KG1 (cell line): ENCODE data around the gene UBE2G2.

Experiments used
- DNase-seq: peaks from one replicate; lab custom pipeline; 2025; lab: John Stamatoyannopoulos, UW

Gene UBE2G2

DNA sequence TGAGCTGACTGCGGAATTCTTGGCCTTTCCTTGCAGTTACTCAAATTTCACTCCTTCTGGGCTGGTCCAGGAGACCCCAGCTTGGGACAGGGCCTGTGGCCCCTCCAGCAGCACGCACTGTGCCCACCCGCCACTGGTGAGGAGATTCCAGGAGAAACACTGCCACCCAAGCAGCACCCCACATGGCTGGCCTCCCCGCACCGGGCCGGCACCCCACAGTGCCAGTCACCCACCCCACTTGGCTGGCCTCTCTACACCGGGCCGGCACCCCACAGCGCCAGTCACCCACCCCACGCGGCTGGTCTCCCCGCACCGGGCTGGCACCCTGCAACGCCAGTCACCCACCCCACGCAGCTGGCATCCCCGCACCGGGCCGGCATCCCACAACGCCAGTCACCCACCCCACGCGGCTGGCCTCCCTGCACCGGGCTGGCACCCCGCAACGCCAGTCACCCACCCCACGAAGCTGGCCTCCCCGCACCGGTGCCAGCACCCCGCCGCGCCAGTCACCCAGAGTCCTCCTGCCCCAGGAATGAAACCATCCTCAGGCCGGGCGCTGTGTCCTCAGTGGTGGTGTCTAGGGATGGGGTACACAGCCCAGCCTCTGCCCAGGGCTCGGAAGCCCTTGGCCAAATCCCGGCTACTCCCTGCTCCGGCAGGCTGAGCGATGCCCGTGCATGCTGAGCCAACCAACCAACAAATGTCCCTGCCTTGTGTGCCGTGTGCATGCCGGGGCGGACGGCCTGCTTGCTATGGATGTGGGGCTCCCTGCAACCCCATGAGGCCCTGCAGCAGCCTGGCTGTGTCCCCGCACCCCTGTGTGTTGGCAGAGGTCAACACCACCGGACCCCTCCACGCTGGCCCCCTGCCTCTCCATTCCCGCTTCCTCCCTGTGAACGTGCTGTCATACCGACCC is 51.6 kb downstream of the UBE2G2 start:
- DNase-seq, result no peak

DNA sequence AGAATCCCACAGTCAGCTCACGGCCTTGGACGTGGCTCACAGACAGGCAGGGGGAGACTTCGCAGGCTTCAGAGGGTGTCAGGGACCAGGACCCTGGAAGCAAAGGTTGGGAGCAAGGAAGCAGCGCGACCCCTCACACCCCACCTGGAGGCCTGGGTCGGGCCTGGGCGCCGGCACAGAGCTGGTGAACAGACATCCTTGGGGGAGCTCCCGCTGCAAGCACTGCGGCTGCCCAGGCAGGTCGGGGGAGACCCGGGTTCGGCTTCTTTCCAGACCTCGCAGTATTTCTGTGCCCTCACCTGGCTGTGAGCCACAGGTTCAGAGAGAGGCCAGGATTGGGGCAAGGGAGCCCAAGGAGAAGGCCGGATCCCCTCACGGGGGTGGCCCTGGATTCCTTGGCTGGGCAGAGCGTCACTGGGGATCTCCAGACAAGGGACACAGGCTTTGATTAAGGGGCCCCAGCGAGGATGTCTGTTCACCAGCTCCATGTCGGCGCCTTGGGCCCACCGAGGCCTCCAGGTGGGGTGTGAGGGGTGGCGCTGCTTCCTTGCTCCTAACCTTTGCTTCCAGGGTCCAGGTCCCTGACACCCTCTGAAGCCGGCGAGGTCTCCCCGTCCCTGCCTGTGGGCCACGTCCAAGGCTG is 52.4 kb downstream of the UBE2G2 start:
- DNase-seq, result no peak

DNA sequence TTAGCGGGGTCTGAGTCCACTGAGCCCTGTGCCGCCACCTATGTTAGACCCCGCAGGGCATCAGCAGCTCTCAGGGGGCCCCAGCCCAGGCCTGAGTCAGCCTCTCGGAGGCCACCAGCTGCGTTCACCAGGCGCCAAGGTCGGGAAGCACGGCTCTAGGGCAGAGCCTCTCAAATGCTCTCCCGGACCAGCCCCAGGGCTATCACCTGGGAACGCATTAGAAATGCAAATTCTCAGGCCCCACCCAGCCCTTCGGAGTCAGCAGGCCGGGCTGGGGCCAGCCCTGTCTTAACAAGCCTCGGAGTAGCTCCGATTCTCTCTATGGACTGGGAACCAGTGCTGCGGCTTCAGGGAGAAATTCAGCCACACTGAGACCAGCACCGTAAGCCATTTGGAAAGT is 53.0 kb downstream of the UBE2G2 start:
- DNase-seq, result no peak

DNA sequence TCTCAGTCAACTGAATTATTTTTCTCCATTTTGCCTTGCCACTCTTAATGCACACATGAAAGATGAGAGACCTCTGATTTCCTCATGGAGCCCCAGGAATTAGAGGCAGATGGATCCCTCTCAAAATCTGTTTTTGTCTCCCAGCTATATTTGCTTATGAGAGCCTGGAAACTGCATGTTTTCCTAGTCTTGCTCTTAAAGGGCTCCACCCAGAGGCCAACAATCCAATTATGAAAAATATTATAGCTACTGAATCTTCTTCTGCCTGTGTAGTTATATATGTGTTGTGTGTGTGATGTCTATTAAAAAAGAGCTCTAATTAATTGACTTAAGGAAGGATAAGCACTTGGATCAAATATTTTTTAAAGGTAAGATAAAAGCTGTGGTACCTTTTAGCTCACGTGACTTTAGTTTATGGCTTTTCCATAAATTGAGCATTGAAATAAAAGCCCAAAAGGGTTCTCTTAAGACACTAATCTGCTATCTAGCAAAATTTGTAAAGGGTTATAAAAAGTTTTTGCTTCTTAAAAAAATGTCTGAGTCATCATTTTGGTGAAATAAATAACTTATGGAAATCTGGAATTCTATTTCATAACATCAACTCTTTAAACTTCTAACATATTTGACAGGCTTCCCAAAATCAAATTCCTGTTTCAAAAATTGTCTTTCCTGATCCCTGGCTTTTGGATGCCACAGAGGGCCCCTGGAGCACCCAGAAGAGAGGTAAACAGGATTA is 59.0 kb downstream of the UBE2G2 start:
- DNase-seq, result no peak

DNA sequence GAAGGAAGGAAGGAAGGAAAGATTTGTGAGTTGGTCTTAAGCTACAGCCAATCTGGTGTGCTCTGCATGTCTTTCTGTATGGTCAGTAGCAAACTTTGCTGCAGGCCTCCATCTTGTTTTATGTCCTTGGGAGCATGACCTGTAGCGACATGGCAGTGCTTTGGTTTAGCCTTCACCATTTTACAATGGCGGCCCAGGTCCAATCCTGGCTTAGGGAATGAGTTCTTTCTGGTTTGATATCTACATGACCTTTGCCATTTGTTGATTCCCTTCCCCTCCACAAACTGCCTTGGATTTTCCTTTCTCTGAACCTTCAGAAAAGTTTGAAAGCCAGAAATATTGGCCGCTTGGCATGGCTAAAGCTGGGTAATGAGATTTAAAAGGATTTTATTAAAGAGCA is 59.7 kb downstream of the UBE2G2 start:
- DNase-seq, result no peak

DNA sequence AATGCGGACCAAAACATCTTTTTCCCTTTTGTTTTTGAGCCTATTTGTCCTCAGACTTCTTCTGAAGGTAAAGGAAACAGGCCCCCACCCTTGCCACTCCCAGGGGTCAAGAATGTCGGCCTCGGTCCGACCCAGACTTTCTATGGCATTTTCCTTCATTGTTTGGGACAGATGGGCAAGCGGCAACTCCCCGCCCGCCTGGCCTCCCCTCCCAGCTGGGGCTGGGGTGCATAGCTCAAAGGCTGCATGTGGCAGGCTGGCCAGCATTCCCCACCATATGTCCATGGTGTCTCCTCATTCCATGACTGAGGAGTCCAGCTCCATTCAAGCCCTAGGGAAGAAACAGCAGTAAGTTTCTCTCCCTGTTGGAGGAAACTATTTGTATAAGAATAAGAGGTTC is 60.9 kb downstream of the UBE2G2 start:
- no peak for DNase-seq

DNA sequence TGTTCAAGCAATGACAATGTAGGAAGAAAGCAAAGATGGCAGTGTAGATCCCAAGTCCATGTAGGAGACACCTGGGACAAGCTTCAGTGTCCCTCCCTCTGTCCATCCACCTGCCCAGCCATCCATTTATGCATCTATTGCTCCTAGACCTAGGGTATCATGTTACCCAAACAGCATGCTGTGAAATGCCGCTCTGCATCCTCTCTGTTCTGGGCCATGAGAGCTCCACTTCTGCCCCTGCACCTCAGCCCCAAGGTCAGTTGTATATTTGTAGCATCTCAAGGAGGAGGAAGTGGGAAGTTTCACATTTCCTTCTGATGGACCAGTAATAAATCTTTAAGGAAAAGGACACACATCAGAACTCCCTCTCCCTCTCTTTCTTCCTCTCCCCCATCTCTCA is 62.3 kb downstream of the UBE2G2 start:
- DNase-seq, result no peak

DNA sequence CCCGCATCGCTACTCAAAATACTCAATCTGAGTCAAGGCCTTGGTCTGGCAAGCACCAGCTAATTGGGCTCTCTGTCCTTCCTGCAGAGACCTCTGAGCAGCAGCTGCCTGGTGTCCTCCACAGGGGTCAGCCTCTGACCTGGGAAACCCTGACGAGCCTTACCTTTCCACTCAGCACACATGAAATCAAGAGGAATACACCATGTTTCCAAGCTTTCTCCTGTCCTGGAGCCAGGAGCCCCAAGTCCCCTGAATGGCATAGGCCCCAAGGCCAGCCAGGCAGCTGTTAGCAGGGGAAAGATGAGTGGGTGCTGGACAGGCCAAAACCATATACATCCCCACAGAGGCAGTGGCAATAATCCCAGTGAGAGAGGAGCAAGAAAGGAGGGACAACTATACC is 63.0 kb downstream of the UBE2G2 start:
- DNase-seq, result no peak

DNA sequence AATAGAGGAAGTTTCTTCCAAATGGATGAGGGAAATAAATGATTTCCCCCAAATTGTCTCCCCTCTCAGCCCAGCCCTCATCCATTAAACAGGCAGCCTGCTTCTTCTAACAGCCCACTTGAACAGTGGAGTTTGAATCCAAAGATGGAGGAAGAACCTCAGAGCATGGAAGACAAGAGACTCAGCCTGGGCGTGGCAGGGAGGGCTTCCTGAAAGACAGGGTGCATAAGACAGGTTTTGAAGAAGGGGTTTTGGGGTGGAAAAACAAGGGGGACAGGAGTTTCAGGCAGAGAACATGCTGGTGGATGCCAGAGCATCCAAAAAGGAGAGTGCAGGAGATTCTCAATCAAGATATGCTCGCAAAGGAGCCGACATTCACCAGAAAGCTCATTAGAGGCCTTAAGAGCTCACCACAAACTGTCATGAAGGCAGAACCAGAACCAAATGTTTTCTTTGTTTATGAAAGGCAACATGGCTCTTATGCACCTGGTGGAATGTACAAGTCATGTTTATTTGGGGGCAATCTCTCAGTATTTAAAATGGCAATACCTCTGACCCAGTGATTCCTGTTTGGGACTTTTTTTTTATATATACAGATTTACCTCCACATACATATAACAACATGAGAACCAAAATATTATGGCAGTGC is 63.8 kb downstream of the UBE2G2 start:
- DNase-seq, result no peak

DNA sequence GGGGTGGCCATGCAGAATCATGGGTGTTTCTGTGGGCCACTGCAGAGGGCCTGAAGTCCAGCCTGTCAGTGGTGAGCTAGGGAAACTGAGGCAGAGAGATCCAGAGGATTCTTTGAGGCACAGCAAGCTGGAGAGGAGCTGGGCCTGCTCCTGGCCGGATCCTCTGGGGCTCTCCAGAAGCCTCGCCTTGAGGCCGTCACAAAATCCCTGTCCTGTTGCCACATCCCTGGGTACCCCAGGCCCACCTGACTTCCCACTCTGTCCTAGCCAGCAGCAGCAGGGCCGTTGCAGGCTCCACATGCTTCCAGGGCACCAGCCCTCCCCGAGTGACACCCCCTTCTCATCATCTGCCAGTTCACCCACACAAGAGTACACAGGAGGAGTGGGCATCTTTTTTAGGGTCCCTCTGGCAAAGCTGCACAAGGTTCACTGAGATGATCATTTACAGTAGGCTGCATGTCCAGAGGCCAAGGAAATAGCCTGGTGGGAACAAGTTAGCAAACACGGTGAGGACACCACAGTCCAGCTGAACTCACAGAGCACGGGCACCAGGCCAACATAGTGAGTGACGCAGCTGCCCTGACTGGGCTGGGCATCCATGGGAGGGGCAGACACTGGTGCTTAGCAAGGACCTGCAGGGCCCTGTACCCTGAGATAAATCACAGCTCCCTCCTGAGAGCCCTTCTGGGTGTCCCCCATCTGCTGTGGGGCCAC is 65.2 kb downstream of the UBE2G2 start:
- DNase-seq, result no peak

DNA sequence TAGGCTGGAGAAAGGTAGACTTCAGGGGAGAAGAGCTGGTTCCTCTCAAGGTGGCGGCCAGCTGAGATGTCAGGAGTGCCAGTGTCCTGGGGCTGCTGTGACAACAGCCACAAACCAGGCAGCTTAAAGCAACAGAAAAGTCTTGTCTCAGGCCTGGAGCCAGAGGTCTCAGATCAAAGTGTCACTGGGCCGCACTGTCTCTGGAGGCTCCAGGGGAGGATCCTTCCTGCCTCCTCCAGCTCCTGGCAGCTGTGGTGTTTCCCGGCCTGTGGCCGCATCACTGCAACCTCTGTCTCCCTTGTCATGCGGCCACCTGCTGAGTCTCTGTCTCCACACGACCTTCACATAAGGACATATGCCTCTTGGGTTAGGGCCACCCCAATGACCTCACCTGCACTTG is 65.8 kb downstream of the UBE2G2 start:
- no peak for DNase-seq

DNA sequence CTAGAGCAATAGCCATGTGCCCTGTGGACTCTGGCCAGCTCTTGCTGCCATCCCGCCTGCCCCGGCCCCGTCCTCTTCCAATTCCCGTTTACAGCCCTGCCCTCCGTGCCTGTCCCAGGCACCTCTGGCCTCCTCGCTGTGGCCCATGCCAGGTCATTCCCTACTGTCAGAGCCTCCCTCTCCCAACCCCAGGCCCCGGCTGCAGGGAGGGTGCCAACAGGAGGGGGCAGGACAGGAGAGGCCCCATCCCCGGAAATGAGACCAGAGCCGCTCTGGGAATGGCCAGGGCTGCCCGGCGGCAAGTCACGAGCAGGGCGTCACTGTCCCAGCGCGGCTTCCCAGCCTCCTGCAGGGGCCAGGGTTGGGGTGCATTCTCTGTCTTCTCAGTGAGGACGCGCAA is 66.8 kb downstream of the UBE2G2 start:
- no peak for DNase-seq

DNA sequence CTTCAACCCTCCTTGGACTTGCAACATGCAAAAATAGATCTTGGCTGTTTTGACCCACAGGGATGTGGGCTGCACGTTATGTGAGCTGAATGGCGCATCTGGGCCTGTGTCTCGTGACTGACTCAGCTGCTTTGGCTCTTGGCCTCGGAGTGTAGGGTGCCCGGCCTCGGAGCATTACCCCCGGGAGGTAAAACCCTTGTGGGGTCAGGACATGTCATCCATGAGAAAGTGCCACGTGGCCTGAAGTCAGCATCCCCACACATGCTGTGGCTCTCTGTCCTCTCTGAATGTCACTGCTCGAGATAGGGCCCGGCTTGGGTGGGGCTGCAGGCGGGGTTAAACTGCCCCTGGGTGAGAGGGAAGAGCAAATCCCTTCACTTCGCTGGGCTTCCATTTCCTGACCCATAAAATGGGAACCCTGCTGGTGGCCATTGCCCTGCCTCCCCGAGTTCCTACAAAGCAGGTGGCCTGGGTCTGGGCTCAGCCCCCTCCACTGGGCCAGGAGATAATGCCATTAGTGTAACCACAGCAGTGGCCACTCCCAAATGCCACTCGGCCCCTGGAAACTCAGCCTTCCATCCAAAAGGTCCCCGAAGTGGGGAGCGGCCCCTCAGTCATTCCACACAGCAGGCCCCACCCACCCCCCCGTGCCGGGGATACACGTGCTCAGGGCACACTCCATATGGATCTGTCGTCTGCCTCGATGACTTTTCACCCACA is 67.4 kb downstream of the UBE2G2 start:
- no peak for DNase-seq

DNA sequence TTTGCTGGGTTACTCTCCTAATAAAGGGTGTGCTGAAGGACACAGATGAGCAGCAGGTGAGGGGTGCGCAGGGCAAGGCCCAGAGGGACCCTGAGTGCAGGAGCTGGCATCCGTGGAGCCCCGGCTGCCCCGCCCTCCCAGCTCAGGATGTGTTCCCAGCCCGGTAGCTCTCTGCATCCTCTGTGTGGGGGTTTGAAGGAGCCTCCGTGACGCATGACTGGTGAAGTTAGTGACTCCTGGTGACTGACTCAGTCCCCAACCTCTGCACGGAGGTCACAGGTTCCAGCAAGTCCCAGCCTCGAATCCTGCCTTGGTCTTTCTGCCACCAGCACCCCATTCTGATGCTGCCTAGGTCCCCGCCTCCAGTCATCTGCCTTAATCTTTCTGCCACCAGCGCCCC is 68.7 kb downstream of the UBE2G2 start:
- DNase-seq, result no peak

DNA sequence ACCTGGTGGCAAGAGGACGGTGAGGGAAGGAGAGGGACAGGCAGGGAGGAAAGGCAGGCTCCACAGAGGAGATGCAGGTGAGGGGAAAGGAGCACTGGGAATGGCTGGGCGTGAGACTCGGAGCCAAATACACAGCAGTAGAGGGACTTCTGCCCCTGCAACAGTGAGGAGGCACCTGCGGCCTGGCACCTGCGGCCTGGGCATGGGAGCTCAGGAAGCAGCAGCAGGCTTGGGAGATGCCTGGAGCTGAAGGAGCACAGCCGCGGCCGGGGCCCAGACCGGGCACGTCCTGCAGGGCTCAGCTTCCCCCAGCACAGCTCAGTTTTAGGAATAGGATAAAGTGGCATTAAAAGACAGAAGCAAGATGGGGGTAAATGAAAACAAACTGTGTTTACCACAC is 69.4 kb downstream of the UBE2G2 start:
- no peak for DNase-seq

DNA sequence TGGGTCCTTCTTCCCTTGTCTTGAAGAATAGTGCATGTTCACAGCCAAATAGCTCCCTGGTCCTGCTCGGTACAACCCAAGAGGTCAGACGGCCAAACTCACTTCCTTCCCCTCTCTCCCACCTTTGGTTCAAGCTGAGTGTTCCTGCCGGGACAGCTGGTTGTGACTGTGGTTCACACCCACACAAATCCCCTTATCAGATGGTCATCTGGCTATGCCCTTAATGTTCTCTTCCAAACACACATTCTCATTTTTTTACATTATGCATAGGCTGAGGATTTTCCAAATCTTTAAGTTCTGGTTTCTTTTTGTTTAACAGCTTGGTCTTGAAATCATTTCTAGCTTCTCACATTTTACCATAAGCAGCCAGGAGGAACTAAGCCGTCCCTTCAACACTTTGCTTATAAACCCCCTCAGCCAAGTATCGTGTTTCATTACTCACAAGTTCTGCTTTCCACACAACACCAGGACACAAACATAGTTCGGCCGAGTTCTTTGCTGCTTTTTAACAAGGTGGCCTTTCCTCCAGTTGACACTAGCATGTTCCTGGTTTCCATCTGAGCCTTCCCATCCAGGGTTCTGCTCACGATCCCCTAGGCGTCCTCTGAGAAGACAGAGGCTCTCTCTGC is 70.6 kb downstream of the UBE2G2 start:
- no peak for DNase-seq

DNA sequence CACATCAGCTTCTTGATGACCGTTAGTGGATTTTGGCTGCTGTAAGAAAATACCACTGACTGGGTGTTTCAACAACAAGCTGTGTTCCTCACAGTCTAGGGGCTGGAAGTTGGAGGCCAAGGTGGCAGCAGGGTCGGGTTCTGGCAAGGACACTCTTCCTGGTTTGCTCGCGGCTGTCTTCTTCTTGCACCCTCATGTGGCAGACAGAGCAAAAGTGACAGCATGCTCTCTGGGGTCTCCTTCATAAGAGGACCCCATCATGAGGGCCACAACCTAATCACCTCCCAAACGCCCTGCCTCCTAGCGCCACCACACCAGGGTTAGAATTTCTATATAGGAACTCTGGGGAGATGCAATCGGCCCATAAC is 71.6 kb downstream of the UBE2G2 start:
- DNase-seq, result no peak

DNA sequence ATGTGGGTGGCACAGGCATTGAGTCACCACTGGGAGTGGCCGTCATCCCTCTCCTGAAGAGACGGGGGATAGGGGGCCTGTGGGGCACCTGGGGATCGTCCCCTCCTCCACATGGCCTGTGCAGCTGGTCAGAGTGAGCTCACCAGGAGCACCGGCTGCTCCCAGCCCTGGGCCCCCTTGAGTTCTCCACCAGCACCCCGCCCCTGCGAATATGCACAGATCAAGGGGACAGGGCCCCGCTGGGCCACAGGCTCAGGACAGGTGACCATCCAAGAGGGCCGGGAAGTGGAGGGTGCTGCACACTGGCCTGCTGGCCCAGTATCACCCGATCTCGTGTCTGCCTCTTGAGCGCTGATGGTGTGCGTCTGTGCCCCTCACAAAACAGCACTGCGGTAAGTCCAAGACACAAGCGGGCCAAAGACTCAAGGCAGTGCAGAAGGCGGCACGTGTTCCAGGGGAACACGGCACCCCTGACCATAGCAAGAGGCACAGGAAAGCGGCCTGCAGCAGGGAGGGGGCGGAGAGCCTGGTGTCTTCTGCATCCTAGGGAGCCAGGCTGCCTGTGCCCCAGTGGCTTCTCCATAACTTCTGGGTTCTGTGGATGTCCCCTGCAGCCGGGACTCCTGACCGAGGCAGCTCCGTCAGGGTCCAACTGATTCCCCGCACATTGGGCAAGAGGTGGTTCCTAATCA is 72.1 kb downstream of the UBE2G2 start:
- DNase-seq, result no peak

DNA sequence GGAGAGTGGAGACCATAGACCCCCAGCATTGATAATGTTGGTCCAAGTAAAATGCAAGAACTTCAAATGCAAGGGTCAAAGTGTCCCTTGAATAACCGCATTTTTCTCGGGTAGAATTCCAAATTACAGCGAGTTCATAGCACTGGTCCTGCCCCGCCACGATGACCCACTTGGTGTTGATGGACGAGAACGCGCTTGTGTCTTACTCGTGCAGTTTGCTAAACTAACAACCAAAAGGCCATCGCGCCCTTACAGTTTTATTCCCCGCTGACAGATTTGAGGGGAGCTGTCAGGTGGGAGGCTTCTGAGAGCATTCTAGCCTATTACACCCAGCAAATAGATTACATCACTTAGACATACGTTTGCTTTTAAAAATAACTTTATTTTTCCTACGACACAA is 72.9 kb downstream of the UBE2G2 start:
- DNase-seq, result no peak

DNA sequence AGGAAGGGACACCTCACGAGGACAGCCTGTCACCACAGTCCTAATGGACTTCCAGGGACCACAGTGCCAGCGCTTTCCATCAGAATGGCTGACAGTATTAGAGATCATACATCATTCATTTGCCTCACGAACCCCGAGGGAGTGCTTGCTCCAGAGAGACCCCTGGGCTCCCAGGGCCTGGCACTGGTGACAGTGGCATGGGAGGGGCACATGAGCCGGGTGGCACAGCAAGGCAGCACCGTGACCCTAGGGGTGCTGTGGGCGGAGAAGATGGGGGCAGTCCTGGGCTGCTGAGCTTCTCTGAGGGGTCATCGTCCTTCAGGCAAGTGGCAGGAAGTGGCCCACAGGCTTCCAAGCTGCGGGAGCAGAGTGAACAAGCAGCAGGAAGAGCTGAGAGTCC is 73.9 kb downstream of the UBE2G2 start:
- DNase-seq, result no peak
